Activated CD8-positive, alpha-beta memory T cell treated with anti-CD3 and anti-CD28 coated beads, Interleukin-2, amount 50 U/mL, for 1 hour (primary cell): ENCODE data around the gene FMN1.

Experiments used
- DNase-seq: peaks from one replicate; pipeline ENCODE4 v3.0.0-alpha.2; 2020; ENCODE audit errors: extremely low read depth

Gene FMN1

DNA sequence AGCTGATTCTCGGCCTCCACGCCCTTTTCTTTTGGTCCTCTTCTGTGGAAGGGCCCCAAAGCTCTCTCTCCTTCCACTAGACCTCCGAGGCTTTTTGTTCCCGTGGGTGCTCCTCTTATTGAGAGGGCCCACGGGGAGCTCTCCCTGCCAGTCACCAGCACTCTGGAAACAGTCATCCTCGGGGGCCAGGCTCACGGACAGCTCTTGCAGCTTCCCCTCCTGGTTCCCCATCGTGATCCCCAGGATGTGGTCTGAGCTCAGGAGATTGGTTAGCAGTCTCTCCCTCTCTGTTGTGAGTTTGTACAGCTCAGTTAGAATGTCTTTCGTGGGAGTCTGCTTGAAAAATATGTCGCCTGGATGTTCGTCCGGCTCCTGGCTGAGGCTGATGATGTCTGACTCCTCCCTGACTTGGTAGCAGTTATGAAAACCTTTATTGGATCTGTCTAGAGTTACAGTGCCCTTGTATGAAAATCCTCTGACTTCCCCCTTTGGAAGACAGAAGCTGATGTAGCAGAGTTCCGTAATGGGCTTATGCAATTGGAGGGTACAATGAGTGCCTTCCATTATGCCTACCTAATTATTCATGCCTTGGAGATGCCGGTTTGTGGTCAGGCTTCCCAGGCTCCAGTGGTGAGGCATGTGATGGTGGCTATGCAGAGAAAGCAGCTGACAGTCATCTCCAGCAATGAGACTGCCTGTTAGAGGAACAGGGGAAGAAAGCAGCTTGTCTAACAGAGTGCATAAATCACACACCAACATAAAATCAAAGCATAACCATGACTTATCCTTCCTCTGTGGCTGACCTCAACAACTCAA is 40.0 kb downstream of the FMN1 start:
- no peak for DNase-seq

- DNase-seq = no peak
Measured at GRCh38 chr15:33153548-33153947, 41.0 kb downstream of the FMN1 start.

- DNase-seq = no peak
Measured at GRCh38 chr15:33152502-33153109, 41.9 kb downstream of the FMN1 start.

- DNase-seq = no peak
Measured at GRCh38 chr15:33150971-33151370, 43.5 kb downstream of the FMN1 start.

GRCh38 chr15:33150431-33150941 is 44.0 kb downstream of the FMN1 start:
- DNase-seq = no peak

DNA sequence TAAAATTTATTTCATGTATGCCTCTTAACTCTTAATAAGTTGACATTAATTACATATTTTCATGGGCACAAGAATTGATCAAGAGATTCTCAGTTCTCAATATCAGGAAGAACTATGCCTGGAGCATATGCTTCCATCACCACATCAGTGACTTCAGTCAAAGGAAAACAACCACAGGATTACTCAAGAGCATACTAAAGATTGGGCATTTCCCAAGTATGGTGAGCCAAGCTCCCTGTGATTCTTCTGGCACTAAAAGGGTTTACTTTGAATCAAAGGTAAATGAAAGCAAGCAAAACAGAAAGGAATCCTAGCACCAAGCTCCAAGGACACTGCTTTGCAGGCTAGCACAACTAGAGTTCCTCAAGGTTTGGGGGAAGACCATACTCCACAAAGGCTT is 44.6 kb downstream of the FMN1 start:
- no peak for DNase-seq

- DNase-seq = no peak
Measured at GRCh38 chr15:33148129-33148751, 46.3 kb downstream of the FMN1 start.

- no peak for DNase-seq
Measured at GRCh38 chr15:33146051-33146450, 48.5 kb downstream of the FMN1 start.

- no peak for DNase-seq
Measured at GRCh38 chr15:33145447-33145846, 49.1 kb downstream of the FMN1 start.

DNA sequence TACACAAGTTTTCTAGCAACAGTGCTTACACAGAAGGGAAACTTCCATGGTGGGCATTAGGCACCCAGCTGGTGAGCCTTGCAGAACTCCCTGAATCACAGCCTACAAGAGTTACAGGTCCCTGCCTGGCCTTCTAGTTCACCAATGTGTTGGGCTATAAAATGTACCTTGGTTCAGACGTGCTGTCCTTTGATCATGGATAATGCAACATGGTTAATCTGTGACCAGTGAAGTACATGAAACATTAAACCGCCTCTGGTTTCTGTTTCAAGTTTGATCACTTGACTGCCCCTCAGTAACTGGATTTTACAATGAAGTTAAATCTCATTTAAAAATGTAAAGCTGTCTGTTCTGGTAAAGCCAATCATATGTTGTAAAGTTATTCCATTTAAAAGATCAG is 51.8 kb downstream of the FMN1 start:
- DNase-seq = no peak

GRCh38 chr15:33138000-33138399 is 56.5 kb downstream of the FMN1 start:
- no peak for DNase-seq

GRCh38 chr15:33137101-33137500 is 57.4 kb downstream of the FMN1 start:
- no peak for DNase-seq

DNA sequence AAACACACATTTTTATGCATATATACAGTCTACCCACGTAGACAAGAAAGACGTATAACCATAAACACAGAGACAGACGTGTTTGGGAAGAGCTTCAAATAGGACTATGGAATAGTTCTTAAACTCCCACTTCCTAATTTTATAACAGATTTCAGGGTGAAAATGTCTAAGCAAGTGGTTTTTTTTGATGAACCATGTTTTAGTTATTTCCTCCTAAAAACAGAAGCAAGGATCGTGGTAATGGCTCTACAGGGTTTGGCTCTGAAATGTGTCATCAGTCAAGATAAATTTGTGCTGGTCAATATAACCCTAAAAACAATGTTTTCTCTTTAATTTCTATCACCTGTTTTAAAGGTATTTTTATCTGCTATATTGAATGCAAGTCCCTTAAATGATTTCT is 58.2 kb downstream of the FMN1 start:
- DNase-seq = no peak

DNA sequence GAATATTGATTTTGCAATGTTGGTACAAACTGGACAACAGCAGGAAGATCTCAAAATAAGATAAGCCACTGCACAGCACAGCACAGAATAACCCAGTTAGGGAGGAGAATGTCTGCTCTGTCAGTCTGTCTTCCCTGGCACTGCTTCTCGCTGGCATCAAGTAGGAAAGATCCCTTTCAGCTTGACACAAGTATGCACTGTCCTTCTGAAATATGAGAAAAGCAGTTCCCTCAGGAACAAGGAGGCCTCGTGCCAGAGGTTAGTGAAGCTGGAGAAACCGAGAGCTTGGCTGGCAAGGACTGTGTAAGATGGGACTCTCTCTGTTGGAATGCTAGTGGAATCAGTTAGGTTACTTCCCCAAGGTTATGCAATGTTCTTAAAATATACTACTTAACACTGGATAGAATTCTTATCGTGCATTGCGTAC is 59.1 kb downstream of the FMN1 start:
- DNase-seq = no peak

GRCh38 chr15:33132722-33133345 is 61.7 kb downstream of the FMN1 start:
- DNase-seq = no peak

GRCh38 chr15:33132233-33132580 is 62.3 kb downstream of the FMN1 start:
- DNase-seq = no peak

- no peak for DNase-seq
Measured at GRCh38 chr15:33131552-33132232, 62.8 kb downstream of the FMN1 start.

DNA sequence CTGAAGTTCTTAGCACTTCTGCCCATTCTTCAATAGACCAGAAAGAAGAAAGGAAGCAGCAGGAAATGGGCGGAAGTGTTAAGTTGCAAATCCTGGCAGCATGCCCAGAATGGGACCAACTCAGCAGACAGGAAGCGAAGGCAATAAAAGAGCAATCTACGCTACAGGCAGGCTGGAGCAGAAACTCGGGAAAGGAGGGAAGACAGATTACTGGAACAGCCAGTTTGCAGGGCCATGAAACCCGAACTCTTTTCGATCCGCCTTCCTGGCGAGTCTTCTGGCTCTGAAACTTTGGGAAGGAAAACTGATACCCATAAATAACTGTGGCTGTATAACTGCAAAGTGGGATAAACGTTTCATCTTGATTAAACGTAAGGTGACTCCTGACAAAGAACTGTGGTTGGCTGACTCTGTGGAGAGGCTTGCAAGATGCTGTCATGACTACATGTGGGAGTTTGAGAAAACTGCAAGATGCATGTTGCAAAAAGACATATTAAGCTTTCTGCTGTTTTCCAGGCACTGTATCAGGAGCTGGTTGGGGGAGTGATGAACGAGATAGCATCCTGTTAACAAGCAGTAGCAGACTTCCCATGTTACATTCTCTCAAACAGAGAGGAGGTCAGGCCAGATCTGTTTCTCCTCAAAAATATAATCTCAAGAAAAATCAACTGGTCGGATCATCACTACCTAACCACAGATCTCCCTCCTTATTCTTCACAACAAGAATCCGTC is 67.8 kb downstream of the FMN1 start:
- peak; percentile 39 for DNase-seq

DNA sequence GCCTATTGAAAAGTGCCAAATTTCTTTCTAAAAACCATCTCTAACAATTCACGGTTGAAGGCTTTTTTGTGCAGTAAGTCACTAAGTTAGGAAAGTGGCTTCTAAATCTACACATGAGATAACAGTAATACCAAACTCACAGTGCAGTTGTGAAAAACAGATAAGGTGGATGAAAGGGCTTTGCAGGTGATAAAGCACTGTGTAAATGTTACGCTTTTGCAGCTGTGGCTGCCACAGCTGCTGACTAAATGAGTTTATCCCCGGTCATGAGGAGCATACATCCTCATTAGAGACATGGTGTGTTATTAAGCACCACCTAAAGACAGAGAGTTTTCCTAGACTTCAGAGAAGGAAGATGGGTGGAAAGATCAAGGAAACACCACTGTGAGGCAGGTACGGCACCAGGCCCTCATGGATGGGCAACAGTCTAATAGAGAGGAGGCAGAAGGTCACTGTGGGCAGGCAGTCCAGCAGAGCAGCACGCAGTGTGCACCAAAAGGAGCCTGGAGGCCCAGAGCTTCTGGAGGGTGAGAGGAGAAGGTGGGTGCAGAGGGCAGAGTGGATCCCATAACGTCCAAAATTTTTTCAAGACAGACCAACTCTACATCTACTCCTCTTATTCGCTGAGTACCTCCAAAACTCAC is 68.5 kb downstream of the FMN1 start:
- DNase-seq = no peak

GRCh38 chr15:33124811-33125210 is 69.7 kb downstream of the FMN1 start:
- no peak for DNase-seq

DNA sequence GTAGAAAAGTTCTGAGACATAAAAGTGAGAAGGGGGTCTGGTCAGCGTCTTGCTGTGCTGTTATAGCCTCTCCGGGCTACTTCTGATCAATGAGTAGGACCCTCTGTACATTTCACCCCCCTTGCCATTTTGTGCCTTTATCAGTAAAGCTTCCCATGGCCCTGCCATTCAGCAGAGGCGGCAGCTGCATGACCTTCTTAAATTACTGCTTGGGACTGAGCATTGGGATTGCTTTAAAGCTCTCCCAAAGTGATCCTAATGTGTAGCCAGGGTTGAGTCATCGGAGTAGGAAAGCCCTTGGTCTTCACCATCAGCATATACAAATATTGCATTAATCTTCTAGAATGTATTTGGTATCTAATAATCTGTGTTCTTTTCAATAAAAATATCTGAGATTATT is 70.2 kb downstream of the FMN1 start:
- no peak for DNase-seq
